C4-2B (cell line): ENCODE data around the gene DYDC2.

Experiments
- ZFX ChIP-seq: fragments of 450-650 bp; IDR thresholded peaks from 2 replicates; pipeline ENCODE4 v1.6.1; 2017
- TF ChIP-seq, protein P1 (sequence below): fragments of 450-650 bp; conservative IDR thresholded peaks from 2 replicates; pipeline ENCODE4 v1.5.1; 2017; ENCODE audit warnings: mild to moderate bottlenecking

GRCh38 chr10:80372675-80373074 is 16.1 kb downstream of the DYDC2 start:
- TF ChIP-seq, protein P1, sequence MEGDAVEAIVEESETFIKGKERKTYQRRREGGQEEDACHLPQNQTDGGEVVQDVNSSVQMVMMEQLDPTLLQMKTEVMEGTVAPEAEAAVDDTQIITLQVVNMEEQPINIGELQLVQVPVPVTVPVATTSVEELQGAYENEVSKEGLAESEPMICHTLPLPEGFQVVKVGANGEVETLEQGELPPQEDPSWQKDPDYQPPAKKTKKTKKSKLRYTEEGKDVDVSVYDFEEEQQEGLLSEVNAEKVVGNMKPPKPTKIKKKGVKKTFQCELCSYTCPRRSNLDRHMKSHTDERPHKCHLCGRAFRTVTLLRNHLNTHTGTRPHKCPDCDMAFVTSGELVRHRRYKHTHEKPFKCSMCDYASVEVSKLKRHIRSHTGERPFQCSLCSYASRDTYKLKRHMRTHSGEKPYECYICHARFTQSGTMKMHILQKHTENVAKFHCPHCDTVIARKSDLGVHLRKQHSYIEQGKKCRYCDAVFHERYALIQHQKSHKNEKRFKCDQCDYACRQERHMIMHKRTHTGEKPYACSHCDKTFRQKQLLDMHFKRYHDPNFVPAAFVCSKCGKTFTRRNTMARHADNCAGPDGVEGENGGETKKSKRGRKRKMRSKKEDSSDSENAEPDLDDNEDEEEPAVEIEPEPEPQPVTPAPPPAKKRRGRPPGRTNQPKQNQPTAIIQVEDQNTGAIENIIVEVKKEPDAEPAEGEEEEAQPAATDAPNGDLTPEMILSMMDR: no peak
- TF ChIP-seq ZFX: no peak
